CD14-positive monocyte (primary cell): Measurements from ENCODE around the gene FSD1. TPM values are rescaled to one million over a fixed set of nuclear protein-coding genes. Genes with fewer than 3 reads are reported as not detected.
A peak's percentile ranks its signal among the peaks of the same experiment; 100 is the strongest.

ENCODE experiments used
- DNase-seq, 3 donors: peaks; one replicate each; pipeline ENCODE4 v3.0.0-alpha.2; 2011 to 2022
- H2AFZ ChIP-seq: 2 replicates; pipeline ENCODE4 v1.6.0; 2012; ENCODE audit warnings: mild to moderate bottlenecking, low read depth, low read length, inconsistent platforms; ENCODE audit not compliant: insufficient read depth, poor library complexity, severe bottlenecking
- H3K27ac ChIP-seq, 2 donors: 1 replicate in 1 of 2; 2 replicates in 1 of 2; pipeline ENCODE4 v1.5.1; 2012 to 2013; ENCODE audit warnings: low read length in 2 of 2, control low read depth in 1 of 2, inconsistent platforms in 1 of 2, low read depth in 1 of 2, mild to moderate bottlenecking in 1 of 2
- H3K27me3 ChIP-seq, 2 donors: one replicate each; pipeline versions ENCODE4 v1.6.0 to v1.6.1; 2011 to 2013; ENCODE audit warnings: low read length in 2 of 2; ENCODE audit not compliant: control insufficient read depth in 2 of 2, insufficient read depth in 2 of 2
- H3K36me3 ChIP-seq, 2 donors: replicated peaks in 1 of 2; 1 replicate in 1 of 2; 2 replicates in 1 of 2; pipeline versions ENCODE4 v1.5.1 to v1.6.1; 2012 to 2013; ENCODE audit warnings: low read length in 2 of 2, control low read depth in 1 of 2, inconsistent platforms in 1 of 2, mild to moderate bottlenecking in 1 of 2; ENCODE audit not compliant: insufficient read depth in 2 of 2, control insufficient read depth in 1 of 2
- H3K4me1 ChIP-seq, 2 donors: 1 replicate in 1 of 2; 2 replicates in 1 of 2; pipeline versions ENCODE4 v1.5.1 to v1.6.1; 2012 to 2013; ENCODE audit warnings: low read length in 2 of 2, control low read depth in 1 of 2, inconsistent platforms in 1 of 2, mild to moderate bottlenecking in 1 of 2, moderate library complexity in 1 of 2; ENCODE audit not compliant: insufficient read depth in 2 of 2, control insufficient read depth in 1 of 2
- H3K4me2 ChIP-seq: replicated peaks from 2 replicates; pipeline ENCODE3; 2012; ENCODE audit warnings: low read length, moderate library complexity, mild to moderate bottlenecking; ENCODE audit not compliant: poor library complexity, severe bottlenecking; ENCODE audit errors: extremely low read depth
- H3K4me3 ChIP-seq, 3 experiments: fragments of 200-600 bp in 1 of 3; sonication (generic) in 1 of 3; replicated peaks in 1 of 3; 1 replicate in 2 of 3; 2 replicates in 1 of 3; pipeline ENCODE4 v1.5.1; 2011 to 2013; ENCODE audit warnings: low read length in 3 of 3, mild to moderate bottlenecking in 3 of 3, control low read depth in 2 of 3, low read depth in 2 of 3, inconsistent platforms in 1 of 3, moderate library complexity in 1 of 3
- H3K79me2 ChIP-seq: 2 replicates; pipeline ENCODE4 v1.6.0; 2012; ENCODE audit warnings: mild to moderate bottlenecking, control low read depth, inconsistent platforms, low read length, moderate library complexity; ENCODE audit not compliant: insufficient read depth
- H3K9ac ChIP-seq: 2 replicates; pipeline ENCODE4 v1.6.0; 2017; ENCODE audit warnings: low read length, mild to moderate bottlenecking; ENCODE audit not compliant: insufficient read depth, poor library complexity, severe bottlenecking
- H3K9me3 ChIP-seq, 2 donors: replicated peaks in 1 of 2; 1 replicate in 1 of 2; 2 replicates in 1 of 2; pipeline versions ENCODE4 v1.5.1 to v1.6.1; 2012 to 2013; ENCODE audit warnings: low read length in 2 of 2, control low read depth in 1 of 2; ENCODE audit not compliant: control insufficient read depth in 1 of 2, insufficient read depth in 1 of 2
- H4K20me1 ChIP-seq: 2 replicates; pipeline ENCODE4 v1.6.0; 2012; ENCODE audit warnings: mild to moderate bottlenecking, low read length, control low read depth, moderate library complexity; ENCODE audit not compliant: insufficient read depth
- H3K27ac Mint-ChIP-seq, 7 donors: one replicate each; pipeline ENCODE4 v1.8.0; 2020; ENCODE audit warnings: mild to moderate bottlenecking in 7 of 7, mixed read lengths in 7 of 7, moderate library complexity in 6 of 7, inconsistent platforms in 2 of 7
- H3K27me3 Mint-ChIP-seq, 3 donors: one replicate each; pipeline ENCODE4 v1.8.0; 2021 to 2022; ENCODE audit warnings: low read depth in 3 of 3, mild to moderate bottlenecking in 3 of 3, mixed read lengths in 3 of 3, moderate library complexity in 3 of 3, inconsistent platforms in 1 of 3
- H3K36me3 Mint-ChIP-seq, 2 donors: one replicate each; pipeline ENCODE4 v1.8.0; 2020; ENCODE audit warnings: mixed read lengths in 2 of 2, inconsistent platforms in 1 of 2, mild to moderate bottlenecking in 1 of 2
- H3K4me1 Mint-ChIP-seq: one replicate; pipeline ENCODE4 v1.8.0; 2020; ENCODE audit warnings: mild to moderate bottlenecking, mixed read lengths
- H3K4me3 Mint-ChIP-seq, 2 donors: one replicate each; pipeline ENCODE4 v1.8.0; 2020; ENCODE audit warnings: mild to moderate bottlenecking in 2 of 2, mixed read lengths in 2 of 2, moderate library complexity in 1 of 2
- H3K9me3 Mint-ChIP-seq, 7 donors: one replicate each; pipeline ENCODE4 v1.8.0; 2020 to 2022; ENCODE audit warnings: mixed read lengths in 7 of 7, mild to moderate bottlenecking in 6 of 7, moderate library complexity in 6 of 7, inconsistent platforms in 2 of 7
- WGBS: methylation state at CpG from one replicate; pipeline ENCODE4 v1.1.5; 2013; ENCODE audit warnings: missing lambda C conversion rate; ENCODE audit not compliant: insufficient coverage; 5-methylcytosine and 5-hydroxymethylcytosine counted together
- intact Hi-C, 2 donors: fragments of 100-400 bp; cut with micrococcal nuclease; formaldehyde crosslinking; loops; one replicate each; pipeline versions ENCODE4 v1.15.0 to v1.15.1; 2023
- polyA plus RNA-seq, 3 donors: library from polyadenylated mRNA; depleted of rRNA in 1 of 3; unstranded in 2 of 3; stranded (reverse) in 1 of 3; fragments of 300-500 nt in 2 of 3; fragments of >200 nt in 1 of 3; fragmentation: Illumina TruSeq in 2 of 3; gene quantifications; 1 replicate in 2 of 3; 2 replicates in 1 of 3; pipeline ENCODE4 v1.2.3, GENCODE V29; 2012 to 2021
- TF ChIP-seq, protein P1 (sequence below): fragments of 200-600 bp; IDR thresholded peaks from one replicate; pipeline ENCODE4 v1.8.0; 2022; ENCODE audit warnings: antibody characterized with exemption, mild to moderate bottlenecking

Gene FSD1
- polyA plus RNA-seq, 3 donors = 0.39 TPM; not detected in 2

DNA sequence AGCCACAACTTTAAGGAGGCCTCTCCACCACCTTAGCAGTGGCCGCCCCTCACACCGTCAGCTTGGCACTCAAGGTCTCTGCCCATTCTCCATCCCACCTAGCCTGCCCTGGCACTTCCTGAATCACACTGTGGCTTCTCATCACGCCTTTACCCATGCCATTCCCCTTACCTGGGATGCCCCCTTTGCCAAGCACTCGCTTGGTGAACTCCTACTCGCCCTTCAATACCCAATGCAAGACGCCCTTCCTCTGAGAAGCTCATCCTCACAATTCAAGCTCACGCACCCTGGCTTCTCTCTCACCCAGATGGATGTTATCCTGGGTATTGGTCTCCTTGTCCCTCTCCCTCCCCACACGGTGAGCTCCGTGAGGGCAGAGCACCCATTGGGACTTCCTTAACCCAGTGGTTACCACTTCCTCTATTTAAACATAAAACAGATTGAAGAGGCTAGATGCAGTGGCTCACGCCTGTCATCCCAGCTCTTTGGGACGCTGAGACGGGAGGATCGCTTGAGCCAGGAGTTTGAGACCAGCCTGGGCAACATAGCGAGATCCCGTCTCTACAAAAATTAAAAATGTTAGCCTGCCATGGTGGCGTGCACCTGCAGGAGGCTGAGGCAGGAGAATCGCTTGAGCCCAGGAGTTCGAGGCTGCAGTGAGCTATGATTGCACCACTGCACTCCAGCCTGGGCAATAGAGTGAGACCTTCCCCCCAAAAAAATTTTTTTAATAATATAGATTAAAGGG, 38.0 kb upstream of the FSD1 start:
- Mint-ChIP-seq H3K4me3 (no peak overlapping the region), H3K27ac (peak overlapping the region; percentile 25 to 76 (median 72)), H3K4me1 (peaks cover 12% of the 10 kb centered on the region), H3K27me3 (peaks cover 0 to 3% (median 2%) of the 10 kb centered on the region in 3 donors), H3K36me3 (peaks cover 58 to 89% of the 10 kb centered on the region in 2 donors), H3K9me3 (peaks cover 0 to 3% (median 0%) of the 10 kb centered on the region in 7 donors)
- no peak overlapping the region for H3K4me3 ChIP-seq
- peaks cover 43 to 77% of the 10 kb centered on the region in 2 donors for H3K36me3 ChIP-seq
- H4K20me1 ChIP-seq = peaks cover 9% of the 10 kb centered on the region
- H3K27ac ChIP-seq = peak overlapping the region in 1 of 2 donors; percentile 48
- H3K27me3 ChIP-seq = no peaks in the 10 kb centered on the region
- H3K9me3 ChIP-seq = no peaks in the 10 kb centered on the region
- no peaks in the 10 kb centered on the region for H3K79me2 ChIP-seq
- no peak for DNase-seq
- peaks cover 9 to 10% of the 10 kb centered on the region in 2 donors for H3K4me1 ChIP-seq
- no peak overlapping the region for H3K4me2 ChIP-seq
- H2AFZ ChIP-seq = no peak overlapping the region
- TF ChIP-seq, protein P1, sequence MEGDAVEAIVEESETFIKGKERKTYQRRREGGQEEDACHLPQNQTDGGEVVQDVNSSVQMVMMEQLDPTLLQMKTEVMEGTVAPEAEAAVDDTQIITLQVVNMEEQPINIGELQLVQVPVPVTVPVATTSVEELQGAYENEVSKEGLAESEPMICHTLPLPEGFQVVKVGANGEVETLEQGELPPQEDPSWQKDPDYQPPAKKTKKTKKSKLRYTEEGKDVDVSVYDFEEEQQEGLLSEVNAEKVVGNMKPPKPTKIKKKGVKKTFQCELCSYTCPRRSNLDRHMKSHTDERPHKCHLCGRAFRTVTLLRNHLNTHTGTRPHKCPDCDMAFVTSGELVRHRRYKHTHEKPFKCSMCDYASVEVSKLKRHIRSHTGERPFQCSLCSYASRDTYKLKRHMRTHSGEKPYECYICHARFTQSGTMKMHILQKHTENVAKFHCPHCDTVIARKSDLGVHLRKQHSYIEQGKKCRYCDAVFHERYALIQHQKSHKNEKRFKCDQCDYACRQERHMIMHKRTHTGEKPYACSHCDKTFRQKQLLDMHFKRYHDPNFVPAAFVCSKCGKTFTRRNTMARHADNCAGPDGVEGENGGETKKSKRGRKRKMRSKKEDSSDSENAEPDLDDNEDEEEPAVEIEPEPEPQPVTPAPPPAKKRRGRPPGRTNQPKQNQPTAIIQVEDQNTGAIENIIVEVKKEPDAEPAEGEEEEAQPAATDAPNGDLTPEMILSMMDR = no peak
- intact Hi-C loops = loop anchor here (2.0 to 10.0 kb wide), 3 partner anchors 86 to 258 kb away; no protein-coding TSS in a partner anchor
- H3K9ac ChIP-seq = no peak overlapping the region
- 53% methylated on average over 7 of the region's 18 CpGs for WGBS

GRCh38 chr19:4267101-4267900, 37.1 kb upstream of the FSD1 start:
- peaks cover 9% of the 10 kb centered on the region for H4K20me1 ChIP-seq
- Mint-ChIP-seq H3K4me3 (no peak overlapping the region), H3K27me3 (peaks cover 0 to 3% (median 2%) of the 10 kb centered on the region in 3 donors), H3K4me1 (peaks cover 12% of the 10 kb centered on the region), H3K9me3 (peaks cover 0 to 4% (median 2%) of the 10 kb centered on the region in 7 donors), H3K36me3 (peaks cover 55 to 88% of the 10 kb centered on the region in 2 donors), H3K27ac (peak overlapping the region in 4 of 7 donors; percentile 50 to 60 (median 52))
- no peaks in the 10 kb centered on the region for H3K79me2 ChIP-seq
- H3K4me1 ChIP-seq = peaks cover 9 to 10% of the 10 kb centered on the region in 2 donors
- H3K27ac ChIP-seq = no peak overlapping the region
- WGBS = 59% methylated on average over 11 of the region's 21 CpGs
- TF ChIP-seq, protein P1 = peak; percentile 89
- H3K9me3 ChIP-seq = no peaks in the 10 kb centered on the region
- intact Hi-C loops = loop anchor here (2.0 to 10.0 kb wide), 3 partner anchors 85 to 258 kb away; no protein-coding TSS in a partner anchor
- no peaks in the 10 kb centered on the region for H3K27me3 ChIP-seq
- H3K9ac ChIP-seq = no peak overlapping the region
- H3K4me2 ChIP-seq = no peak overlapping the region
- peak; percentile 23 to 40 (median 36) for DNase-seq
- no peak overlapping the region for H3K4me3 ChIP-seq
- peaks cover 44 to 76% of the 10 kb centered on the region in 2 donors for H3K36me3 ChIP-seq
- no peak overlapping the region for H2AFZ ChIP-seq
